Gastrocnemius medialis (tissue), 4 donors: ENCODE measurements around the gene BMX.

Experiments used
- CTCF ChIP-seq, 5 experiments: fragments of 450-650 bp in 3 of 5; fragments of 200-600 bp in 2 of 5; sonication (generic) in 2 of 5; IDR thresholded peaks in 4 of 5; conservative IDR thresholded peaks in 1 of 5; 1 replicate in 4 of 5; 2 replicates in 1 of 5; pipeline ENCODE4 v1.5.1; 2016 to 2019; ENCODE audit warnings: antibody characterized with exemption in 5 of 5, mild to moderate bottlenecking in 3 of 5, moderate library complexity in 3 of 5
- POLR2A ChIP-seq, 2 donors: fragments of 450-650 bp; IDR thresholded peaks; one replicate each; pipeline ENCODE4 v1.6.1; 2017; ENCODE audit warnings: antibody characterized with exemption in 2 of 2, mild to moderate bottlenecking in 2 of 2, moderate library complexity in 2 of 2

- TF ChIP-seq CTCF (IDR thresholded peaks at IDR 0.05 in 4 of 5, conservative IDR thresholded peaks at IDR 0.05 in 1 of 5) (peak in 4 of 5 experiments; percentile 25 to 63 (median 42)), POLR2A (IDR thresholded peaks at IDR 0.05) (no peak)
These were observed 2.7 kb upstream of the BMX start for GRCh38 chrX:15497865-15498264.
